Ovary (tissue), 3 donors: ENCODE measurements around the gene GATD1.

Experiments used
- POLR2A ChIP-seq: fragments of 450-650 bp; IDR thresholded peaks from one replicate; pipeline ENCODE4 v1.6.1; 2017; ENCODE audit warnings: antibody characterized with exemption, mild to moderate bottlenecking, moderate library complexity
- TF ChIP-seq, protein P1 (sequence below), 3 donors: fragments of 450-650 bp in 2 of 3; fragments of 200-600 bp in 1 of 3; IDR thresholded peaks; one replicate each; pipeline versions ENCODE4 v1.5.1 to v1.8.0; 2016 to 2022; ENCODE audit warnings: antibody characterized with exemption in 3 of 3, mild to moderate bottlenecking in 1 of 3
- donor health status: DM: no; HTN: no; CAD: no.

DNA sequence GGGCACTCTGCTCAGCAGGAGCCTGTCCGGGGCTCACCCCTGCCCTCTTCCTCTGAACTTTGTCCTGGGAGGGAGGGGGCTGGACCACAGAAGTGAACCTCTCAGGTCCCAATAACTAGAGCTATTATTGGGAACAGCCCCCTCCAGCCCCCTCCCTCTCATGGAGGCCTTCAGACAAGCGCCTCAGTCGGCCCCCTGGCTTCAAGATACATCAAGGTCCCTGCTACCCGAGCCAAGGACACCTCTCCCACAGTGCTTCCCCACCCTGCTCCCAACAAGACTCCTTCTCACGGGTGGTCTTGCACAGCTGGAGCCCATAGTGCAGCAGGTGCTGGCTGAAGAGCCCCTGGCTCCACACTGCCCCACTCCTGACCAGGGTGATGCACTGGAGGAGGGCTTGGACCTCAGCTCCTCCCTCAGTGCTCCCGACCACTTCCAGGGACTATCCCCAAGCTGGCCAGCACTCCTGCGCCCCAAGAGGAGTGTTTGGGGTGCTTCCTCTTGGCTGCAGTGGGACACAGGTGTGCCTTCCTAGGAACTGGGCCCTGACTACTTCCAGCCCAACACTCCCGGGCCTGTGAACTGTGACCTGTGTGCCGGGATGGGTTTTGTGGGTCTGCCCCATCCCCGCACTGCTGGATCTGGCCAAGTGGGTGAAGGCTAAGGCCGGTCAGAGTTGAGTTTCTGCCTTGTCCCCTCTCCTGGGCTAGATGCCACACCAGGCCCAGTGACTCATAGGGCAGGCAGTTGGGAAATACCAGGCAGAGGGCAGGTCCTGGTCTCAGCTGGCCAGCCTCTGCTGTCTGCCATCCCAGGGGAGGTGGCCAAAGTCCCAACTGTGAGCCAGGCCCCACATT is 43.6 kb upstream of the GATD1 start:
- TF ChIP-seq, protein P1, sequence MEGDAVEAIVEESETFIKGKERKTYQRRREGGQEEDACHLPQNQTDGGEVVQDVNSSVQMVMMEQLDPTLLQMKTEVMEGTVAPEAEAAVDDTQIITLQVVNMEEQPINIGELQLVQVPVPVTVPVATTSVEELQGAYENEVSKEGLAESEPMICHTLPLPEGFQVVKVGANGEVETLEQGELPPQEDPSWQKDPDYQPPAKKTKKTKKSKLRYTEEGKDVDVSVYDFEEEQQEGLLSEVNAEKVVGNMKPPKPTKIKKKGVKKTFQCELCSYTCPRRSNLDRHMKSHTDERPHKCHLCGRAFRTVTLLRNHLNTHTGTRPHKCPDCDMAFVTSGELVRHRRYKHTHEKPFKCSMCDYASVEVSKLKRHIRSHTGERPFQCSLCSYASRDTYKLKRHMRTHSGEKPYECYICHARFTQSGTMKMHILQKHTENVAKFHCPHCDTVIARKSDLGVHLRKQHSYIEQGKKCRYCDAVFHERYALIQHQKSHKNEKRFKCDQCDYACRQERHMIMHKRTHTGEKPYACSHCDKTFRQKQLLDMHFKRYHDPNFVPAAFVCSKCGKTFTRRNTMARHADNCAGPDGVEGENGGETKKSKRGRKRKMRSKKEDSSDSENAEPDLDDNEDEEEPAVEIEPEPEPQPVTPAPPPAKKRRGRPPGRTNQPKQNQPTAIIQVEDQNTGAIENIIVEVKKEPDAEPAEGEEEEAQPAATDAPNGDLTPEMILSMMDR (IDR thresholded peaks at IDR 0.05), result no peak
- no peak for TF ChIP-seq POLR2A
